ENCODE results near the gene CANT1. TPM values are rescaled to one million over a fixed set of nuclear protein-coding genes. Genes with fewer than 3 reads are reported as not detected.
A peak's percentile ranks its signal among the peaks of the same experiment; 100 is the strongest.
"Not testable (repeated sequence)": the region's sequence is repeated elsewhere in the genome, so short reads cannot be mapped to it uniquely, and the experiment has no call there.

The CANT1 gene
- total RNA-seq, 1 donor from 2014 or later, result 23.1 TPM

DNA sequence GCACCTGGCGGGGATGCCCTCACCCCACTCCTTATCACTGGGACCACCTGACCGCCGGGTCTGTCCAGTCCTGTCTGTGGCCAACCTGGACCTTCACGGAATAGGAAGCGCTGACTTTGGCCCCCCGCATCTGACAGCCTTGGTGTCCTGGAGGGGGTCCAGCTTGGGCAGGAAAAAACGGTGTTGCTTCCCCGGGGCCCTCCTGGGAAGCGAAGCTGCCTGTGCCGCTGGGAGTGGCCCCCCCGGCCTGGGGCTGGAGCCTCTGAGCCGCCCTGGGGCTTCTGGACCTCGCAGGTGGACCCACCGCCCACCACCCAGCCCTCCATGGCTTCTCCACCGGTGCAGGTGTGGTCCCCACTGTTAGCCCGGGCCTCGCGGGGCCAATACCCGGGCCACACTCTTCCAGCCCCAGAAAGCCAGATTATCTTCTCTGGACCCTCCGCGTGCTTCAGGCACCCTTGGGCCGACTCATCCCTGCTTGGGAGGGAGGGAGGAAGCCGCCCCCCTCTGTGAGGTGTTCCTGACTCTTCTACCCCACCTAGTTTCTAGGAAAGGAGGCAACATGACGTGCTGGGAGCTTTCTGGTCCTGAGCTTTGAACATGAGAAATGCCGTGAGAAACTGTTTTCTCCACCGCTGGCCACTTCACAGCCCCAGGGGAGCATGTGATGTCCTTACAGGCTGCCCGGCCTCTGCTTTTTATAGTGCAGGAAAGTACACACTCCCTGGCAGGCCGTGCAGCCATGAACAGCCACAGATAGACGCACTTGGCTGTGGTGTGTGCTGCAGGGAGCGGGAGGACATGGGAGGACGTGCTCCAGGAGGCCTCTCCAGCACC, 15.6 kb upstream of the CANT1 start:
- H3K9me3 ChIP-seq, result no peaks in the 10 kb centered on the region
- no peaks in the 10 kb centered on the region for H3K27me3 ChIP-seq
- H3K36me3 ChIP-seq, result no peaks in the 10 kb centered on the region
- H3K27ac ChIP-seq, result peak overlapping the region; percentile 78
- no peak for DNase-seq (ENCODE audit: extremely low spot score in 2 of 2)
- peaks cover 69% of the 10 kb centered on the region for H3K4me1 ChIP-seq
- intact Hi-C loops (cut with DNase I), result no loop called here
- TF ChIP-seq, protein P1, sequence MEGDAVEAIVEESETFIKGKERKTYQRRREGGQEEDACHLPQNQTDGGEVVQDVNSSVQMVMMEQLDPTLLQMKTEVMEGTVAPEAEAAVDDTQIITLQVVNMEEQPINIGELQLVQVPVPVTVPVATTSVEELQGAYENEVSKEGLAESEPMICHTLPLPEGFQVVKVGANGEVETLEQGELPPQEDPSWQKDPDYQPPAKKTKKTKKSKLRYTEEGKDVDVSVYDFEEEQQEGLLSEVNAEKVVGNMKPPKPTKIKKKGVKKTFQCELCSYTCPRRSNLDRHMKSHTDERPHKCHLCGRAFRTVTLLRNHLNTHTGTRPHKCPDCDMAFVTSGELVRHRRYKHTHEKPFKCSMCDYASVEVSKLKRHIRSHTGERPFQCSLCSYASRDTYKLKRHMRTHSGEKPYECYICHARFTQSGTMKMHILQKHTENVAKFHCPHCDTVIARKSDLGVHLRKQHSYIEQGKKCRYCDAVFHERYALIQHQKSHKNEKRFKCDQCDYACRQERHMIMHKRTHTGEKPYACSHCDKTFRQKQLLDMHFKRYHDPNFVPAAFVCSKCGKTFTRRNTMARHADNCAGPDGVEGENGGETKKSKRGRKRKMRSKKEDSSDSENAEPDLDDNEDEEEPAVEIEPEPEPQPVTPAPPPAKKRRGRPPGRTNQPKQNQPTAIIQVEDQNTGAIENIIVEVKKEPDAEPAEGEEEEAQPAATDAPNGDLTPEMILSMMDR (IDR thresholded peaks at IDR 0.05), result no peak
- TF ChIP-seq POLR2AphosphoS5 (IDR thresholded peaks at IDR 0.05; ENCODE audit: insufficient read depth in 1 of 2, low read depth in 1 of 2), result peak in 1 of 2 donors; percentile 44
- H3K4me3 ChIP-seq, result peak overlapping the region; percentile 52 to 69

DNA sequence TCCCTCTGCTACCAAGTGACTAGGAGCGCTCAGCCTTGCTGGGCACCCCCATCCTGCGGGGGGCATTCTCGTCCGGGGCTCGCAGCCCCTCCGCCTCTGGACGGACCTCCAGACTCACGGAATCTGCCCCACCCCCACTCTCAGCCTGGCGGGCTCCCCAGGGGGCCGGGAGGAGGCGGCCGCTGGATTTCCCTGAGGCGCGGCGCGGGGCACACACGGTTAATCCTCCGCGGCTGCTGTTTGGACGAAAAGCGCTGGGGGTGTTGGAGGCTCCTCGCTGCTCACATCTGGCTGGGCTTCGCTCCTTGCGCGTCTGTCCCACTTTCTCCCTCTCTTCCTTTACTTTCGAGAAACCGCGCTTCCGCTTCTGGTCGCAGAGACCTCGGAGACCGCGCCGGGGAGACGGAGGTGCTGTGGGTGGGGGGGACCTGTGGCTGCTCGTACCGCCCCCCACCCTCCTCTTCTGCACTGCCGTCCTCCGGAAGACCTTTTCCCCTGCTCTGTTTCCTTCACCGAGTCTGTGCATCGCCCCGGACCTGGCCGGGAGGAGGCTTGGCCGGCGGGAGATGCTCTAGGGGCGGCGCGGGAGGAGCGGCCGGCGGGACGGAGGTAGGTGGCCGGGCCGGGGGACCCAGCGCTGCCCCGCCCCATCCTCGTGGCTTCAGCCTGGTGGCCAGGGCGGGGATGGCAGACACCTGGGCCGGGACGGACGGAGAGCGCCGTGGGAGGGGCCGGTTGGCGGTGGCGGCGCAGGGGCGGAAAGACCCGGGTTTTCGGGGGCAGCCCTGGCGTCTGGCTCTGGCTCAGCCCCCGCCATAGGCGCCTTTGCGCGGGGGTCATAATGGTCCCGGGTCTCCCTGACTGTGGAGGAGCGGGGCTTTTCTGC, 14.6 kb upstream of the CANT1 start, which contains the start of gene C1QTNF1:
TSS of gene C1QTNF1 (plus strand) at position 284 of the 886 bp plus-strand sequence. CDS start 19,800 bp downstream, outside the sequence.
- DNase-seq (ENCODE audit: extremely low spot score in 2 of 2), result no peak
- no peaks in the 10 kb centered on the region for H3K36me3 ChIP-seq
- peaks cover 76% of the 10 kb centered on the region for H3K4me1 ChIP-seq
- intact Hi-C loops (cut with DNase I), result no loop called here
- peak within 1 kb of the TSS; percentile 52 to 69 for H3K4me3 ChIP-seq
- H3K27ac ChIP-seq, result peak within 1 kb of the TSS; percentile 78
- H3K27me3 ChIP-seq, result no peaks in the 10 kb centered on the region
- H3K9me3 ChIP-seq, result no peaks in the 10 kb centered on the region
- TF ChIP-seq POLR2AphosphoS5 (IDR thresholded peaks at IDR 0.05; ENCODE audit: insufficient read depth in 1 of 2, low read depth in 1 of 2) (peak in 1 of 2 donors; percentile 68), POLR2A (IDR thresholded peaks at IDR 0.05) (no peak)
- TF ChIP-seq, protein P1 (IDR thresholded peaks at IDR 0.05), result peak in 1 of 3 experiments; percentile 36

DNA sequence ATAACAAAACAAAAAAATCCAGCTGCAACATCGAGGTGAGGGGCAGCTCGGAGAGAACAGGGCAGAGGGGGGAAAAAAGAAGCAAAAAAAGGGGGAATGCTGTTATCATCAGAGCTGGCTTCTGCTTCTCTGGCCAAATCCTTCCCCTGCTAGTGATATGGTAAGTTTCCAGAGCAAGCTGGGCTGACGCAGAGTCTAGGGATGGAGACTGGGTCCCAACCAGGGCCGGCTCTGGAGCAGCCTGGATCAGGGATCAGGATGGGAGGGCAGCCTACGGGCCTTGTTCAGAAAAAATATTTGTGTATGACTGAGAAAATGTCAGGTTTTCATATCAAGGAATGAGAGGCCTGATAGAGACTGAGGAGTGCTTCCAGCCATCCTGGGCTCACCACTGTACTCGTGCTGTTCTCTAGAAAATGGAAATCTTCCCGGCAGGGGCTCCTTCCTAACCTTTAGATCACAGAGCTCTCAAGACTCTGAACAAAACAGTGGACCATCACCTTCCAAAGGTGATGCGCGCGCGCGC, 13.7 kb upstream of the CANT1 start:
- no peaks in the 10 kb centered on the region for H3K9me3 ChIP-seq
- H3K4me1 ChIP-seq, result peaks cover 70% of the 10 kb centered on the region
- no peak for DNase-seq (ENCODE audit: extremely low spot score in 2 of 2)
- peak overlapping the region in 1 of 2 donors; percentile 69 for H3K4me3 ChIP-seq
- TF ChIP-seq POLR2A (IDR thresholded peaks at IDR 0.05) (no peak), POLR2AphosphoS5 (IDR thresholded peaks at IDR 0.05; ENCODE audit: insufficient read depth in 1 of 2, low read depth in 1 of 2) (no peak)
- TF ChIP-seq, protein P1 (IDR thresholded peaks at IDR 0.05), result no peak
- H3K27ac ChIP-seq, result no peak overlapping the region
- H3K36me3 ChIP-seq, result no peaks in the 10 kb centered on the region
- H3K27me3 ChIP-seq, result no peaks in the 10 kb centered on the region
- intact Hi-C loops (cut with DNase I), result no loop called here

DNA sequence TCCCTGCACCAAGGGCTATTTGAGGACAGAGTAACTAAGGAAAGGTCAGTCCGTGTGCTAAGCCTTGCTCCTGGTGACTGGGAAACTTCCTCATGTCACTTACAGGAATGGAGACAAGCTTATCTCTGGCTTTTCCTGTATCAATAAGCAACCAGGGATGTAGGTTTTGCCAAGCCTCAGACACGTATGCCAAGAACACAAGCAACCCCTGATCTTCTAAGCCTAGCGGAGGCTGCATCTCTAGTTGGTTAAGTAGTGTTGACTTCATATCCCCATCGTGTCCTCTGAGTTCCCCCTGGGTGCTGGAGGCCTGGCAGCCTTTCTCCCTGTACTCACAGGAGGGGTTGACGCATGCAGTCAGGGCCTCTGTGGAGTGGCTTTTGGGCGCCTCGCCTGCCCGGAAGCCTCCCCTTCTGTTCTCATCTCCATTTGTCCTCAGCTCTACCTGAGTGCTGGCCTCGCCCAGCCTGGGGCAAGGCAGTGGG, 13.0 kb upstream of the CANT1 start:
- Histone ChIP-seq H3K27ac (peak overlapping the region; percentile 78), H3K4me1 (peaks cover 63% of the 10 kb centered on the region), H3K4me3 (no peak overlapping the region), H3K36me3 (no peaks in the 10 kb centered on the region), H3K9me3 (no peaks in the 10 kb centered on the region), H3K27me3 (no peaks in the 10 kb centered on the region)
- TF ChIP-seq POLR2A (IDR thresholded peaks at IDR 0.05), result no peak
- TF ChIP-seq, protein P1 (IDR thresholded peaks at IDR 0.05), result no peak
- TF ChIP-seq POLR2AphosphoS5 (IDR thresholded peaks at IDR 0.05; ENCODE audit: insufficient read depth in 1 of 2, low read depth in 1 of 2), result no peak
- no peak for DNase-seq (ENCODE audit: extremely low spot score in 2 of 2)
- intact Hi-C loops (cut with DNase I), result no loop called here

DNA sequence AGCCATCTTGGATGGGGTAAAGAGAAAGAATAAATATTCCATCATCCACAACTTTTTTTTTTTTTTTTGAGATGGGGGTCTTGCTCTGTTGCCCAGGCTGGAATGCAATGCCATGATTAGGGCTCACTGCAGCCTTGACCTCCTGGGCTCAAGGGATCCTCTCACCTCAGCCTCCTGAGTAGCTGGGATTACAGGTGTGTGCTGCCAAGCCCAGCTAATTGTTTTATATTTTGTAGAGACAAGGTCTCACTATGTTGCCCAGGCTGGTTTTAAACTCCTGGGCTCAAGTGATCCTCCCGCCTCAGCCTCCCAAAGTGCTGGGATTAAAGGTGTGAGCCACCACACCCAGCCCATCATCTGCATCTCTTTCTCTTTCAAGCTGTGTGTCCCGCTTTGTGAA, 12.4 kb upstream of the CANT1 start:
- intact Hi-C loops (cut with DNase I); H3K4me3 ChIP-seq; DNase-seq (ENCODE audit: extremely low spot score in 2 of 2); H3K27me3 ChIP-seq; H3K36me3 ChIP-seq; H3K9me3 ChIP-seq: not testable (repeated sequence)
- Histone ChIP-seq H3K27ac (peak overlapping the region; percentile 78), H3K4me1 (peaks cover 57% of the 10 kb centered on the region)
